ENCODE measurements around the gene AQP12B. TPM values are rescaled to one million over a fixed set of nuclear protein-coding genes. Genes with fewer than 3 reads are reported as not detected.

The AQP12B gene
- polyA plus RNA-seq, 1 of the 3 experiments (the other 2 are of a cell fraction) = not detected

GRCh38 chr2:240648650-240649275, 33.9 kb downstream of the AQP12B start:
- H3K27ac ChIP-seq (ENCODE audit: low read depth in 2 of 2, low read length in 1 of 2) = no peak overlapping the region
- H4K20me1 ChIP-seq (ENCODE audit: insufficient read depth) = no peaks in the 10 kb centered on the region
- H3K4me1 ChIP-seq (ENCODE audit: control insufficient read depth in 1 of 2, insufficient read depth in 2 of 2, low read depth in 1 of 2, low read length in 1 of 2) = no peaks in the 10 kb centered on the region
- no peak for TF ChIP-seq FOSL2 (IDR thresholded peaks at IDR 0.05; ENCODE audit: borderline replicate concordance, low read depth)
- TF ChIP-seq USF1 (IDR thresholded peaks at IDR 0.05; ENCODE audit: borderline replicate concordance, low read depth) = no peak
- TF ChIP-seq ZBTB33 (IDR thresholded peaks at IDR 0.05; ENCODE audit: borderline replicate concordance, low read depth) = no peak
- no peak for TF ChIP-seq GABPA (IDR thresholded peaks at IDR 0.05; ENCODE audit: low read depth)
- TF ChIP-seq MXI1 (IDR thresholded peaks at IDR 0.05; ENCODE audit: low read depth, low read length) = no peak
- TF ChIP-seq YY1 (IDR thresholded peaks at IDR 0.05; ENCODE audit: low read depth) = no peak
- TF ChIP-seq RXRA (IDR thresholded peaks at IDR 0.05; ENCODE audit: borderline replicate concordance, low read depth) = no peak
- no peak for TF ChIP-seq CTCF (IDR thresholded peaks at IDR 0.05)
- TF ChIP-seq CHD2 (IDR thresholded peaks at IDR 0.05; ENCODE audit: low read length, partially characterized antibody) = no peak
- TF ChIP-seq RAD21 (IDR thresholded peaks at IDR 0.05; ENCODE audit: low read length) = no peak
- TF ChIP-seq GATA2 (CRISPR knock-in tag; IDR thresholded peaks at IDR 0.05) = no peak
- no peak for TF ChIP-seq POLR2AphosphoS5 (IDR thresholded peaks at IDR 0.05; ENCODE audit: low read depth, low read length)
- no peak overlapping the region for H2AFZ ChIP-seq (ENCODE audit: low read depth)
- no peak overlapping the region for H3K4me2 ChIP-seq
- H3K4me3 ChIP-seq (ENCODE audit: low read depth in 2 of 2, low read length in 1 of 2) = no peak overlapping the region
- ChIA-PET CTCF (interaction anchor here (1.7 to 2.0 kb wide), 2 partner anchors 8 to 192 kb away, joined by 6 to 8 read pairs; no protein-coding TSS in a partner anchor), POLR2A (no interaction called here)
- H3F3A ChIP-seq (replicated peaks; ENCODE audit: insufficient read depth) = no peaks in the 10 kb centered on the region
- no peaks in the 10 kb centered on the region for H3K36me3 ChIP-seq (replicated peaks in 1 of 2; ENCODE audit: control insufficient read depth in 1 of 2, insufficient read depth in 2 of 2, low read length in 1 of 2)
- 58% methylated on average over 14 of the region's 19 CpGs for WGBS (ENCODE audit: low lambda C conversion rate)
- DNase-seq = peak; percentile 25
- no peaks in the 10 kb centered on the region for H3K9me2 ChIP-seq
- no peaks in the 10 kb centered on the region for H3K79me2 ChIP-seq (ENCODE audit: insufficient read depth)
- H3K9ac ChIP-seq = no peak overlapping the region
- no peaks in the 10 kb centered on the region; the same call in 1 of the 2 replicates for H3K27me3 ChIP-seq (ENCODE audit: insufficient read depth)
- no peaks in the 10 kb centered on the region for H3K9me3 ChIP-seq

Measured in SK-N-SH (cell line).